Activated T-helper 1 cell treated with Interleukin-2 at 50 U/mL for 16 hours (primary cell): ENCODE data around the gene KIF21A.

ENCODE experiments used
- DNase-seq: peaks from one replicate; pipeline ENCODE4 v3.0.0-alpha.2; 2020; ENCODE audit warnings: low read depth

The KIF21A gene

DNA sequence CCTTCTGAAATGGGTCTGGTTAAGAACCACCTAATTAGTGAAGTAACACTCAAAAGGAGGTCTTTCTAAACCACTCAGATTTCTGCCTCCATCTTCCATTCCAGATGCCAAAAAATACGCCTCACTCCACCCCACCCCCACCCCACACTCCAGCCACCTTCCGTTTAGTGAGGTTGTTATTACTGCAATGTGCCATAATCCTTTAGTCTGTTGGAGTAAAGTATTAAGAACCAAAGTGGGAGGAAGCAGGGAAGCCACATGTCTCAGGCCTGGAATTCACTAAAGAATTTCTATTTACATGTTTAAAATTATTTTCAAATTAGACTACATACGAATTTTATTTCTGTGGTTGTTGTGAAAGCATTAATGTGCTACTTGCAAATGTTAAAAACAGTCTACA lies 7.4 kb downstream of the KIF21A start:
- DNase-seq, result no peak

DNA sequence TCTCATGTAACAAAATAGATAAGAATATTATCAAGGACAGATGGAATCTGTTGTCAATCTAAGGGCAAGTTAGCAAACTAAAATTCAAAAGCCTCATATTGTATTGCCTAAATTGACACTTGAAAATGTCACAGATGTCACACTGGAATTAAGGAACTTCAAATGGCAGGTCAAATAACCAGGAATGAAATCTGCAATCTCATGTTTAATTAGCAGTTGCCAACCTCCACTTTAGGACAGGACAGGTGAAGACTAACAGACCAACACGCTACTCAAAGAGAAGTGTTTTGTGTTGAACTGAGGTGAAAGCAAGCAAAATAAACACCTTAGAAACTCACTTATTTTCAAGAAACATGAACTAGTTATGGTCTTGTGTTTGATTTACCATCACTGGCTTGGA lies 11.1 kb downstream of the KIF21A start:
- no peak for DNase-seq

DNA sequence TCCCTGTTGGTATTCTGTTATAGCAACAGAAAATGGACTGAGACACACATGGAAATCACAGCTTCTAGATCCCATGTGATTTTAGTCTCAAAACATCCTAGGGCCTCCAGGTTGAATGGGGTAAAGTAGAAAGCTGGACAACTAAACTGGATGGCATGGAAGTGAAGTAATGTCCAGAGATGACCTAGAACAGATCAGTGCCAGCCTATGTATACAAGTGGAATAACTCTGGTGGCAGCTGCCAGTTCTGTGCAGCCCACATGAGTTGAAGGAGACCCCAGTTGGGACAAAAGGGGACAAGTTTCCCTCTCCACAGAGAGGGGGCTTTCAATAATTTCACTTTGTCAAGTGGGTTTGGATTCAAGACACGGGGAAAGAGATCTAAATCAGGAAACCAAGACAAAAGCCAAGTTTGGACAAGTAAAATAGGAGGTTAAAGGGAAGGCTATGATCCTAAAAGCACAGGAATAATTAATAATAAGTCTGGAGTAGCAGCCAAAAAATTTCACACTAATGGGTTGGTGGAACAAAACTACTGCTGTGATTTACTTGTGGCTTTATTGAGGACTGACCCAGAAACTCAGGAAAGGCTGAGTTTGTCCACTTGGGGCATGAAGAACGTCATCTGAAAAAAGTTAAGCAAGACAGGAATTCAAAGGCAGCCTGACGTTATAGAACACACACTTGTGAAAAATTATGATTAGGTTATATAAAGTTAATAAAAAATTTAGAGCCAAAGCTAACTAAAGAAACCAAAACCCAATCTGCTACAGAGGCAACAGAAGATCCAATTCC lies 11.7 kb downstream of the KIF21A start:
- no peak for DNase-seq

DNA sequence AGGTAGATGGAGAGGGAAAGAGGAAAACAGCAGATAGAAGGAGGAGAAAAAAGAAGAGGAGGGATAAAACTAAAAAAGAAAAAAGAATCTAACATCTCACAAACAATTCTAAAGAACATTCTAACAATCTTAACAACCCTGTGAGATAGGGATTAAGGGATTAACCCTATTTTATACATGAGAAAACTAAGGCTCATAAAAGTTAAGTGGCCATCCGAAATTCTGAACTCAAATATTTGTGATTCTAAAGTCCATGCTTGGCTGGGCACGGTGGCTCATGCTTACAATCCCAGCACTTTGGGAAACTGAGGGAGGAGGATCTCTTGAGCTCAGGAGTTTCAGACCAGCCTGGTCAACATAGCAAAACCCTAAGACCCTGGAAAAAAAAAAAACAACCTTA lies 13.1 kb downstream of the KIF21A start:
- no peak for DNase-seq

DNA sequence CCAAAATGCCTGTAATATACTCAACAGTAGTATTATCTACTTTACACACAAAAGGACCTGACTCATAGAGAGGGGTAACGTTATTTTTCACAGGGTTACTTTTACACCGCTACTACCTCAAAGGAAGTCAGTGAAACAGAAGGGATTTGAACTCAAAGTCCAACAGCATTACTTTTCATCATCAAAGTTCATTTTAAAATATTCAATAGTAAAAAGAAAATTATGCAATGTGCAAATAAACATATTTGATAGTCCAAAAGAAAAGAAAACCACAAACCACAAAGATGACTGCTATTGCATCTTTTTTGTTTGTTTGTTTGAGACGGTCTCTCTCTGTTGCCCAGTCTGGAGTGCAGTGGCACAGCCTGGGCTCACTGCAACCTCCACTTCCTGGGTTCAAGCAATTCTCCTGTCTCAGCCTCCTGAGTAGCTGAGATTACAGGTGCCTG lies 15.5 kb downstream of the KIF21A start:
- DNase-seq, result no peak

DNA sequence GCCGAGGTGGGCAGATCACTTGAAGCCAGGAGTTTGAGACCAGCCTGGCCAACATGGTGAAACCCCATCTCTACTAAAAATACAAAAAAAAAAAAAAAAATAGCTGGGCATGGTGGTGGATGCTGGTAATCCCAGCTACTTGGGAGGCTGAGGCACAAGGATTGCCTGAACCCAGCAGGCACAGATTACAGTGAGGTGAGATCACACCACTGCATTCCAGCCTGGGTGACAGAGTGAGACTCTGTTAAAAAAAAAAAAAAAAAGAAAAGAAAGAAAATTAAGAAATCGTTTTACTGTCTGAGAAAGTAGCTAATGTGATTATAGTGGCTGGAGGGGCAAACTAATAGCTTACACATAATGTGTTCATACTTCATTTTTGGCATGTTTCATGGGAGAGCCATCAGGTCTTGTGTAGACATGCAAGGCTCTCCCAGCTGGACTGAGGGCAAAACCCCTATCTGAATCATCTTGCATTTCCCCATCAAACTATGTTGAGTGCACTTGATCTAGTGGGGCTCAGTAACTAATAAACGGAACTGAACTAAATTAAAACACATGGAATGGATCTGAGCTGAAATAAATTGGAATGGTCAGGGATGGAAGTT lies 16.2 kb downstream of the KIF21A start:
- no peak for DNase-seq

DNA sequence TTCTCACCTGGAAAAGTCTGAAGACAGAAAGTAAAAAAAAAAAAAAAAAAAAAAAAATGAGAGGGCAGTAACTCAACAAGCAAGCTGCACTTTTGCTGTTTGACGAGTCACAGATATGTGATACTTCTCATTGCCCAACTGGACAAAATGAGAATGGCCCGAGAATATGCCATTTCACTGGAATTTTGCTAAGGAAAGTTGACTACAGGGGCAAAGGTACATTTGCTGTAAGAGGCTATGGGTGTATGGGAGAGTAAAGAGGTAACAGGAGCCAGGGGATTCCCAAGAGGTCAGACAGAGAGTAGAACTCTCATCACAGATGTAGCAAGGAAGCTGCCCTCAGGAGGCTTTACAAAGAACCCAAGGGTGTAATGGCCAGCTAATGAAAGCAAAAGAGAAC lies 22.9 kb downstream of the KIF21A start:
- no peak for DNase-seq

DNA sequence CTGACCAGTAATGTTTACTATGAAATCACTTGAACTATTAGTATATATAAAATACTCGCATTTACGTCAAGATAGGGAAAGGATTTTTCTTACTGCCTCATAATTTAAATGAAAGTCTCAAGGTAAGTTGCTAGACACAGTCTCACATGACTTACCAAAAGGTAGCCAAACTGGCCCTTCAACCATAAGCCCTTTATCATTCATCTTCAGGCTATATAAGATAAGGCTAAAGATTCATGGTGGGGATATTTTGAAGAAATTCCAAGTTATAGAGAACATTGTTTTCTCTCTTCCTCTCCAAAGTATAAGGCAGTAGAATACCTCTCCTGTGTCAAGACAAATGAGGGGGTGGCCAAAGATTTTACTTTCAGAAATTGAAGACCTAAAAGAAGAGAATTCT lies 23.4 kb downstream of the KIF21A start:
- DNase-seq, result no peak

DNA sequence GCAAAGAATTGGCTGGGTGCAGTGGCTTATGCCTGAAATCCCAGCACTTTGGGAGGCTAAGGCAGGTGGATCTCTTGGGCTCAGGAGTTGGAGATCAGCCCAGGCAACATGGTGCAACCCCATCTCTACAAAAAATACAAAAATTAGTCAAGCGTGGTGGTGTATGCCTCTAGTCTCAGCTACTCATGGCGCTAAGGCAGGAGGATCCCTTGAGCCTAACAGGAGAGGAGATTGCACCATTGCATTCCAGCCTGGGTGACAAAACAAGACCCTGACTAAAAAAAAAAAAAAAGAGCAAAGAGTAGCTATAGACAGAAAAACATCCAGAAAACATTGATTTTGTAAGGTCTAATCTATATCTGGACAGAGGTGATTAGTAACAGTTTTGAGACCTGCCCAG lies 25.0 kb downstream of the KIF21A start:
- no peak for DNase-seq

DNA sequence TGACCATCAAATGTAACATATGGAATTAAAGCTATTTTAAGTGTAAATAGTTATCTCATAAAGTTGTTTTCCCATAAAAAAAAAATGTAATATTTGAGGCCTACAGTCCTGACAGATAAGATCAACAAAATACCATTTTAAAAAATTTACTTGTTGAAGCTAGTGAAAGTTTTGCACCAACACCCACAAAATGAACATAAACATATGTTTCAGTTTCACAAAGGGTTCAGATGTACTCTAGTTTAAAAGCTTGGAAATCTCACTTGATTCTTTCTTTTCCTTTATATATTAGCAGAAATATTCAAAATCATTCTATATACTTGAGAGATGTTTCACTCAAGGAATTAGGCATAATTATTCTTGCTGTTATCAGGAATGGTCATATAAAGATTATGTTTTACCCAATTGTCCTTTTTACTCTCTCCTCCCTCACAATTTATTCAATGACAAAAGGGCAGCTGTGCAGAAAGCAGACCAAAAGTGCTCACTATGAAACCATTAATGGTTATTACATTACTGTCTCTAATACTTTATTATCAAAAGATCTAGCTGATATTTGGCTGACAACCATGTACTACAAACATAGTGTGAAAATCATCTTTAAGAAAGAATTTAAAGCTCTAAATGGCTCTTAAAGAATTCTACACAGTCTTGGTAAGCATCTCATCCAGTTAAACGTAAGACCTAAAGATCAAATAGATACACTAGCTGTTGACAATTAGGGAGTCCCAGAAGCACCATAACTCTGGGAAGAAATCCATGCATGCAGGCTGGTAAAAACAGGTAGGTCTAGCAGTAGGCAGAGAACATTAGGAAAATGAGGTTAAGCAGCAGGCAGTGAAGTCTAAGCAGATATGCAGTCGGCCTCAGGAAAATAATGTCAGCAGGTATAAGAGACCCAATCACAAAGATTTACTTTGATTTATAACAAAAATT lies 28.8 kb downstream of the KIF21A start:
- no peak for DNase-seq

DNA sequence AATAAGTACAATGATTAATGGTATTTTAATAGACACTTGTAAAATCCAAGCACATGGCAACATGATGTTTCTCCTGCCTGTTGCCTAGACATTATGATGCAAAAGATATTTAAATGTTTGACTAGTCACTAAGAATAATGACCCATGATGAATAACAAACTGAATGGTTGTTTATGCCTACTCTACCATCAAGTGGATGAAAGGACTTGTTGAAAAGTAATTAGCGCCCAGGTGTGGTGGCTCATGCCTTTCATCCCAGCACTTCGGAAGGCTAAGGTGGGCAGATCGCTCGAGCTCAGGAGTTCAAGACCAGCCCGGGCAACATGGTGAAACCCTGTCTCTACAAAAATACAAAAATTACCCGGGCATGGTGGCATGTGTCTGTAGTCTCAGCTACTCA lies 30.7 kb downstream of the KIF21A start:
- no peak for DNase-seq

DNA sequence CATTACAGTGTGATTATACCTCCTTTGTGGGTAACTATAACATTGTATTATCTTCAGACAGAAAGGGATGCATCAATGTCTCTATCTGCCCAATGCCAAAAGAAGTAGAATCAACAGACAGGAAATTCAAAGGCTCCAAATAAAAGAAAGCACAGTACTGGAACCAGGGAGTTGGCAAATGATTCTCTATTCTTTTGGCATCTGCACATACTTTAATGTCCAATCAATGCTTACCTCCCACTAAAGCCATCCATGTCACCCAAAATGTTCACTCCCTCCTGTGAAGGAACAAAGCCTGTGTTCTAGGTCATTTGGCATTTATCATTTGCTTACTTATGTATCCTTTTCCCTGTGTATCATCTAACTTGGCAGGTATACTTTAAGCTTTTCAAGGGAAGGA lies 36.7 kb downstream of the KIF21A start:
- no peak for DNase-seq

DNA sequence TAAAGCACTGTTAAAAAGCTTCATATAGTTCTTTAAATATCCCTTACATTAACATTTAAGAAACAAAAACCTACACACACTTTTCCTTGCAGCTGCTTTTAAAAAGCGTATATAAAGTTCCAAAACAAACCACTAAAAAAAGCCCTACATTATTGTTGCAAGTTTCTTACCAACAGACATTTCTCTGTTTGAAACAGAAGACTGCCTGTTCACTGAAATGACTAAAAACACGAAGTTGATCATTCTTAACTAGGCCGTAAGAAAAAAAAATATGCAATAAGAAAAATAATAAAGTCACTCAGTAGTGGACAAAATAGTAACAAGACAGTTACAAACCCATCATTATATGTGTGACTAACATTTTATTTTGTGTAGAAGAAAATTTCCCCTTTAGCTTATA lies 37.3 kb downstream of the KIF21A start:
- no peak for DNase-seq

DNA sequence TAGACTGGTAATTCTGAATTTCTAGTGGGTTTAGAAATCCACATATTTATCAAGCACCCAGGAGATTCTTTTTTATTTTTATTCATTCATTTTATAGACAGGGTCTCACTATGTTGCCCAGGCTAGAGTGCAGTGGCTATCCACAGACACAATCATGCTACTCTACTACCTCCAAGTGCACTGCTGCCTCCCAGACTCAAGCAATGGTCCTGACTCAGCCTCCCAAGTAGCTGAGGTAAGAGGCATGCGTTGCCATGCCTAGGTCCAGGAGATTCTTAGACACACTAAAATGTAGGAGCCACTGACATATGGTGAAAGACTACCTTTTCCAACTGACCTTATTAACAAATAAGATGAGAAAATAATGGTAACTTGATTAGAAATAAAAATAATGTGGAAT lies 38.9 kb downstream of the KIF21A start:
- no peak for DNase-seq

DNA sequence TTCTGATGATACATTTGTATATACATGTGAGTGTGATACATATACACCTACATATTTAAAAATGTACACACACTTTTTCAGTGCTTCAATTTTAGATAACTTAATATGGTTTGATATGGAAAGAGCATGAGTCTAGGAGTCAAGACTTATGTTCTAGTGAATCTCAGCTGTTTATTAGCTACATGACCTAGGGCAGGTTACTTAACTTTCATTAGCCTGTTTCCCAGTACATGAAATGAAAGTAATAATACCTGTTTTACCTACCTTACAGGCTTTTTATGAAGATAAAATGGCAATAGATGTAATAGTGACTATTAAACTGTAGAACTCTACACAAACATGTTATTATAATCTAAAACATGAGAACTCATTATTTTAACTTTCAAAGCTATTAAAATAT lies 39.5 kb downstream of the KIF21A start:
- no peak for DNase-seq

DNA sequence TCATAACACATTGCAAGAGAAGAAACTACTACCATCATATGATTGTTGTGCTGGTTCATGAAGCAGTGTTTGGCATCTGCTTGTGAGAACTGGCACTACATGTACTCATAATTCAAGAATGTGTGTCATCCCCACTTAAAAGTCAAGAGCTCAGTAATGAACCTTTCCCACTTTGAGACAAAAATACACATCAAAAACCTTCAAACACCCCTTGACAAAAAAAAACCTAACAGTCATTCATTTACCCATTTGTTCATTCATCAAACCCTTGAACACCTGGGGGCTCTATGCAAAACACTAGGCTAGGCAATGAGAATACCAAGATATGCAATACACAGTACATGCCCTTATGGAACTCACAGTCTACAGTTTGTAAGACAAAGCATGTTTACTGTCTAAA lies 40.0 kb downstream of the KIF21A start:
- no peak for DNase-seq

DNA sequence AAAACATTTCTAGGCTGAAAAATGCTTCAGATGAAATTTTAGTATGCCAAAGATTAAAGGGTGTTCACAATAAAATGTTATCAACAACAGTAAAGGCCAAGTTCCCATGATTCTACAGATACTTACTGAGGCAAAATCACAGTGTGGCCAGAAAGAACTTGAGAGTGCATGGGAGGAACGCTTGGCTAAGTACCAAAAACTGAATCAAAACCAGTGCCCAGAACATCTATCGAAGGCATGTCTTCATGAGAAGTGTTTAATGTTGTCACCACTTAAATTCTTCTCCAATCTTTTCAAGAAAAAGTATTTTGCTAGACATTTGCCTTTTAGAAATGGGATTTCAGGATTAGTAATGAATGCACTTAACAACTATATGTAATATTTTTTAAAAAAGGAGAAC lies 41.5 kb downstream of the KIF21A start:
- DNase-seq, result no peak

DNA sequence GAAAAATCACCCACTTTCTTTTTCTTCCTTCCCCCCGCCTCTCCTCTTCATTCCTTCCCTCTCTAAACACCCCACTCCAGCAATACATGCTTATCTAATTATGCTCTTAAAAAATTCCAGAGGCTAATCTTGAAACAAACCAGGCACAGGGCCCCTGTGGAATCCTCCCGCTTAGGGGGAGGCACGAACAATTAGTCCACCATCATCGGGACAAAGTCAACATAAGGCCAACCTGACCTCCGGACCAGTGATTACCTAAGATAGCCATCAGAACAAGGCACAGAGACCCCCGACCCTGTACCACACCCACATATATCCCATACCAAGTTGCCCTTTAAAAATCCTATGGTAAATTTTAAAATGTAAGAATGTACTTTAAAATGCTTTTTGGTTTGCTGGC lies 47.1 kb downstream of the KIF21A start:
- DNase-seq, result no peak

DNA sequence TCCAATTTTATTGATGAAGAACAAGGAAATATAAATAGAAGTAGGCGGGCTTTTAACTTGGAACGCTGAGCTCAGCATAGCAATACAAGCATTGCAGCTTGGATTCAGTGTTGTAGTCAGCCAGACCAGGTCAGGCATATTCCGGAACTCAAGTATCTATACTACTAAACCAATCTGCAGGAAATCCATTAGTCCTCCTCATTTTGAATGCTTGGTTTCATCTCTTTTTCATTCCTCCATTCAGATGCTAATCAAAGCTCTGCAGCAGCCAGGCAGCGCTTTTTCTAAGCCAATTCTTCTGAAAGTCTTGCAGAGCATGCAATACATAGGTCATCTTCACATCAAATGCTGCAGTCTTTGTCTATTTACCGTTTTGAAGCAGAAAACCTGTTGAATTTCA lies 49.0 kb downstream of the KIF21A start:
- no peak for DNase-seq

DNA sequence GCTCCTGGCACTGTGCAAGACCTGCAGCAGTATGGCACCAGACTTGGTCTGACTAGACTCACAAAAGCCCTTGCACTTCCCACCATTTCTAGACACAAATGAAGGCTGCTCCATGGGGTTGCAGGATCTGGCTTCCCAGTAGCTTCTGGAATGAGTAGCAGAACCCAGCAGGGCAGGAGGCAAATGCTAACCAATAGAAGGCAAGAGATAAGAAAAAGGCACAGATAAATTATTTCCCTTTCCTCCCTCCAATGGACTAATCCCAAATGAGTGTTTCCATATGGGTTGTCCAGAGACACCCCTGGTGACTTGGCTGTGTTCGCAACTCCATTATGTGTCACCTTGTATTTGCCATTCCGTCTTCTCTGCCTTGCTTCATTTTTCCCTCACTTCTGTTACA lies 49.7 kb downstream of the KIF21A start:
- DNase-seq, result no peak

DNA sequence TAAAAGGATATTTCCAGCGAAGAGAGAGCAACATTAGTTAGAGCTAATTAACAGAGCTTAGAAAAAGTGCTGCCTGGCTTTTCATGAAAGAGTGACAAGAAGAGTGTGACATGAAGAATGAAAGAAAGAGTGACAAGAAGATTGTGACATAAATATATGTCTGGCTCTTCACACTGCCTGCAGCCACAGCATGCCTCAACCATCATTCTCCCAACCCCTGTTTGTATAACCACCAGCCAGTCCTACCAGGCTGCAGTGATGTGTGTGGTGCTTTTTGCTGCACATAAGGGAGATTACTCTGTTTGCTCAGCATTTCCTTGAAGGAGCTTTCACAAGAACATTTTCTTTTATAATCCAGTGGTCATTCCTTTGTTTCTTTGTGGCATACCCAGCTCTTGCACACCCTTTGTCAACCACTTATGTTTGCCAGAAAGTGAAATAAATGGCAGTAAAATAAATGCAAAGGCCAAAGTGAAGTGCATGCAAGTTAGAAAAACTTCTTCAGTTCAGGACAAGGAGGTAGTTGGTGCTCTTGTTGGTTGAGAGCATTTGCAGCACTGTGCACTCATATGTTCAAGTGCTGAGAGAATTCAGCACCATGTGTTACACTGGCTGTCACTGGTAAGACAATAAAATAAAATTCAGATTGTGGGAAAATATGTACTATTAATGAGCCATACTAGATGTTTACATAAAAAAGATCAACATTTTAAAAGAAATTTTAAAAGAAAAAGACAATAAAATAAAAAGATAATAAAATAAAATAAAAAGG lies 50.6 kb downstream of the KIF21A start:
- DNase-seq, result no peak

DNA sequence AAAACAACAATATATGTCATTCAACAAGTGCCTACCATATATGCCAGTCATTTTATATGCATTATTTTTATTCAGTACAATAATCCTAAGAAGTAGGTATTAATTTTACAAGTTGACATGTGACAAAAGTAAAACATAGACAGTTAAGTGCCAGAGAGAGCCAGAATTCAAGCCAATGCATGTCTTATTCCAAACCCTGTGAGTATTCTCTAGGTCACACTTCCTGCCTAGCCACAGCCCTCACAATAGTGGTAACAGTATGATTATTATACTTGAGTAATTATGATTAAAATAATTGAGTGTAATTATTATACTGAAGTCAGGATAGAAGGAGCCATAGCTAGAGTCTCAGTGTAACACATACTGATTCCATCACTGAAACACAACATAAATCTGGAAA lies 52.2 kb downstream of the KIF21A start:
- DNase-seq, result no peak
